K562 (cell line): ENCODE measurements around the gene MYO16. TPM values are rescaled to one million over a fixed set of nuclear protein-coding genes. Genes with fewer than 3 reads are reported as not detected.

Experiments
- BRF1 ChIP-seq: IDR thresholded peaks from 3 replicates; pipeline ENCODE4 v1.6.1; 2011; ENCODE audit warnings: borderline replicate concordance, mild to moderate bottlenecking; ENCODE audit not compliant: insufficient read length; ENCODE audit errors: extremely low read depth
- CEBPG ChIP-seq, 3 experiments: fragments of 200-800 bp in 1 of 3; sonication (Bioruptor generic) in 1 of 3; sonication (generic) in 1 of 3; formaldehyde crosslinking in 1 of 3; IDR thresholded peaks in 2 of 3; conservative IDR thresholded peaks in 1 of 3; 2 replicates each; pipeline versions ENCODE4 v1.6.1 to v1.8.0; 2016 to 2022; ENCODE audit warnings: missing compliant biosample characterization in 2 of 3, missing genetic modification characterization in 2 of 3, mild to moderate bottlenecking in 1 of 3, missing genetic modification reagents in 1 of 3
- FOXA3 ChIP-seq, 2 experiments: fragments of 450-650 bp in 1 of 2; sonication (generic) in 1 of 2; formaldehyde crosslinking; IDR thresholded peaks in 1 of 2; conservative IDR thresholded peaks in 1 of 2; 2 replicates each; pipeline versions ENCODE4 v1.4.0 to v1.8.0; 2020 to 2022; ENCODE audit warnings: mild to moderate bottlenecking in 2 of 2, missing genetic modification reagents in 1 of 2
- PURB ChIP-seq: sonication (generic); formaldehyde crosslinking; IDR thresholded peaks from 2 replicates; pipeline ENCODE4 v1.9.0; 2021; ENCODE audit warnings: low read depth, mild to moderate bottlenecking, missing genetic modification reagents
- RBM22 ChIP-seq: fragments of 200-400 bp; formaldehyde crosslinking; IDR thresholded peaks from 2 replicates; pipeline ENCODE4 v1.6.1; 2018; ENCODE audit warnings: low read length, low read depth; ENCODE audit not compliant: poor library complexity, severe bottlenecking
- STAG1 ChIP-seq: sonication (generic); formaldehyde crosslinking; IDR thresholded peaks from 2 replicates; pipeline ENCODE4 v1.5.0; 2020; ENCODE audit warnings: missing genetic modification reagents, borderline replicate concordance
- SUPT5H ChIP-seq: fragments of 450-650 bp; IDR thresholded peaks from 2 replicates; pipeline ENCODE4 v1.6.1; 2016
- ZNF175 ChIP-seq: fragments of 200-800 bp; sonication (Bioruptor generic); IDR thresholded peaks from 2 replicates; pipeline ENCODE4 v1.6.1; 2016; ENCODE audit warnings: low read depth, mild to moderate bottlenecking, missing genetic modification characterization, missing compliant biosample characterization
- ZNF695 ChIP-seq: fragments of 450-650 bp; formaldehyde crosslinking; IDR thresholded peaks from 2 replicates; pipeline ENCODE4 v1.4.0; 2020; ENCODE audit warnings: mild to moderate bottlenecking, moderate library complexity
- polyA plus RNA-seq, 8 experiments: library from polyadenylated mRNA; depleted of rRNA in 4 of 8; stranded (reverse) in 5 of 8; unstranded in 3 of 8; fragments of >200 nt; fragmentation: Nextera tagmentation in 2 of 8; fragmentation: Illumina TruSeq in 1 of 8; extraction: Ambion mirVana in 2 of 8; extraction: Trizol in 1 of 8; gene quantifications; 2 replicates each; pipeline versions ENCODE4 v1.2.1 to v1.2.3, GENCODE V29; 2011 to 2014; ENCODE audit warnings: inconsistent platforms in 1 of 8, missing spikeins in 1 of 8
- total RNA-seq, 7 experiments: library from RNA; depleted of rRNA in 6 of 7; stranded (reverse); fragments of >200 nt in 6 of 7; fragmentation: Illumina TruSeq in 2 of 7; extraction: Trizol in 2 of 7; gene quantifications; 2 replicates each; pipeline versions ENCODE4 v1.2.1 to v1.2.3, GENCODE V29; 2011 to 2021; ENCODE audit warnings: low replicate concordance in 1 of 7
- TF ChIP-seq, protein P1 (sequence below): sonication (generic); formaldehyde crosslinking; IDR thresholded peaks from 2 replicates; pipeline ENCODE4 v1.8.0; 2022; ENCODE audit warnings: mild to moderate bottlenecking, missing genetic modification reagents
- TF ChIP-seq, protein P2 (sequence below): fragments of 250-450 bp; sonication (Bioruptor Pico); IDR thresholded peaks from 2 replicates; pipeline ENCODE4 v1.8.0; 2022; ENCODE audit warnings: inconsistent platforms

MYO16 gene
- total and polyA plus RNA-seq, 9 of the 15 experiments (the other 6 are each of a cell fraction or from before 2014, with no cell fraction given): 4.3 to 45.7 (median 12.1) TPM

DNA sequence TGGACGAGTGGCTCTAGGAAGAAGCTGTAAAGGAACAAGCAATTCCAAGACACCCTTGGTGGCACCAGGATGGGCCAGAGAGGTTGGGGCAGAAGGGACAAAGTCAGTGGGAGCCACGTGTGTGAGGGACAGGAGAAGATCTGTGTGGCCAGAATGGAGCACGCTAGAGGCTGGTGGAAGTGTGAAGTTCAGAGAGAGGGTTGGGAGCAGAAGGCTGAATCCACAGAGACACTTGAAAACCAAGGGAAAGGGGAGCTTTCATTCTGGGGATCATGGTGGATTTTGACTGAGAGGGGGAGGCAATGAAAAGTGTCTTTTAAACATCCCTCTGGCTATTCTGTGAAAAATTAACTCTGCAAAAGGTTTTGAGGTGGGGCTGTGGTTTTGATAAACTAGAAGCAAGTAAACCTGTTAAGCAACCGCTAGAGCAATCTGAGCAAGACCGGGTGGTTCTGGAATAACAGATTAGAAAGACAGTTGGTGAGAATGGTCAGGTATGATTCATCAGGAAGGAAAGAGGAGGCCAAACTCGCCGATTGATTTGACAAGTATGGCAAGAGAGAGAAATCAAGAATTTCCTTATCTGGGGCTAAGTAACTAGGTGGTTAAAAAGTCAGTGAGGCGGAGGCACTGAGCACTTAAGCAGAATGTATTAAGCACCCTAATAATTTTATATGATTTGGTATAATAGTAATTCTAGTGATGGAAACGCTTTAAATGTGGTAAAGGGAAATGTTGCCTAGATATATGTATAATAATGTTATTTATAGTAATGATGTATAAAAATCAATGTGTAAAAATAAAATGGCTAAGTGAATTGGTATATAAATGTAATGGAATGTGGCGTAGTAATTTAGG lies 140.0 kb downstream of the MYO16 start (continued):
- TF ChIP-seq, protein P1, sequence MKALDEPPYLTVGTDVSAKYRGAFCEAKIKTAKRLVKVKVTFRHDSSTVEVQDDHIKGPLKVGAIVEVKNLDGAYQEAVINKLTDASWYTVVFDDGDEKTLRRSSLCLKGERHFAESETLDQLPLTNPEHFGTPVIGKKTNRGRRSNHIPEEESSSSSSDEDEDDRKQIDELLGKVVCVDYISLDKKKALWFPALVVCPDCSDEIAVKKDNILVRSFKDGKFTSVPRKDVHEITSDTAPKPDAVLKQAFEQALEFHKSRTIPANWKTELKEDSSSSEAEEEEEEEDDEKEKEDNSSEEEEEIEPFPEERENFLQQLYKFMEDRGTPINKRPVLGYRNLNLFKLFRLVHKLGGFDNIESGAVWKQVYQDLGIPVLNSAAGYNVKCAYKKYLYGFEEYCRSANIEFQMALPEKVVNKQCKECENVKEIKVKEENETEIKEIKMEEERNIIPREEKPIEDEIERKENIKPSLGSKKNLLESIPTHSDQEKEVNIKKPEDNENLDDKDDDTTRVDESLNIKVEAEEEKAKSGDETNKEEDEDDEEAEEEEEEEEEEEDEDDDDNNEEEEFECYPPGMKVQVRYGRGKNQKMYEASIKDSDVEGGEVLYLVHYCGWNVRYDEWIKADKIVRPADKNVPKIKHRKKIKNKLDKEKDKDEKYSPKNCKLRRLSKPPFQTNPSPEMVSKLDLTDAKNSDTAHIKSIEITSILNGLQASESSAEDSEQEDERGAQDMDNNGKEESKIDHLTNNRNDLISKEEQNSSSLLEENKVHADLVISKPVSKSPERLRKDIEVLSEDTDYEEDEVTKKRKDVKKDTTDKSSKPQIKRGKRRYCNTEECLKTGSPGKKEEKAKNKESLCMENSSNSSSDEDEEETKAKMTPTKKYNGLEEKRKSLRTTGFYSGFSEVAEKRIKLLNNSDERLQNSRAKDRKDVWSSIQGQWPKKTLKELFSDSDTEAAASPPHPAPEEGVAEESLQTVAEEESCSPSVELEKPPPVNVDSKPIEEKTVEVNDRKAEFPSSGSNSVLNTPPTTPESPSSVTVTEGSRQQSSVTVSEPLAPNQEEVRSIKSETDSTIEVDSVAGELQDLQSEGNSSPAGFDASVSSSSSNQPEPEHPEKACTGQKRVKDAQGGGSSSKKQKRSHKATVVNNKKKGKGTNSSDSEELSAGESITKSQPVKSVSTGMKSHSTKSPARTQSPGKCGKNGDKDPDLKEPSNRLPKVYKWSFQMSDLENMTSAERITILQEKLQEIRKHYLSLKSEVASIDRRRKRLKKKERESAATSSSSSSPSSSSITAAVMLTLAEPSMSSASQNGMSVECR (CRISPR knock-in tag): no peak
- no peak for TF ChIP-seq ZNF175
- TF ChIP-seq STAG1 (CRISPR knock-in tag): no peak
- TF ChIP-seq ZNF695: no peak
- TF ChIP-seq PURB (CRISPR knock-in tag): no peak
- TF ChIP-seq RBM22: no peak
- TF ChIP-seq BRF1: no peak
- no peak for TF ChIP-seq FOXA3 (CRISPR knock-in tag; conservative IDR thresholded peaks at IDR 0.05 in 1 of 2, IDR thresholded peaks at IDR 0.05 in 1 of 2)
- TF ChIP-seq SUPT5H: no peak
- TF ChIP-seq, protein P2, sequence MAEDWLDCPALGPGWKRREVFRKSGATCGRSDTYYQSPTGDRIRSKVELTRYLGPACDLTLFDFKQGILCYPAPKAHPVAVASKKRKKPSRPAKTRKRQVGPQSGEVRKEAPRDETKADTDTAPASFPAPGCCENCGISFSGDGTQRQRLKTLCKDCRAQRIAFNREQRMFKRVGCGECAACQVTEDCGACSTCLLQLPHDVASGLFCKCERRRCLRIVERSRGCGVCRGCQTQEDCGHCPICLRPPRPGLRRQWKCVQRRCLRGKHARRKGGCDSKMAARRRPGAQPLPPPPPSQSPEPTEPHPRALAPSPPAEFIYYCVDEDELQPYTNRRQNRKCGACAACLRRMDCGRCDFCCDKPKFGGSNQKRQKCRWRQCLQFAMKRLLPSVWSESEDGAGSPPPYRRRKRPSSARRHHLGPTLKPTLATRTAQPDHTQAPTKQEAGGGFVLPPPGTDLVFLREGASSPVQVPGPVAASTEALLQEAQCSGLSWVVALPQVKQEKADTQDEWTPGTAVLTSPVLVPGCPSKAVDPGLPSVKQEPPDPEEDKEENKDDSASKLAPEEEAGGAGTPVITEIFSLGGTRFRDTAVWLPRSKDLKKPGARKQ (CRISPR knock-in tag): no peak
- peak; percentile 86 for TF ChIP-seq CEBPG (CRISPR knock-in tag; IDR thresholded peaks at IDR 0.05)
- peak; percentile 54 to 87 for TF ChIP-seq CEBPG (tag; conservative IDR thresholded peaks at IDR 0.05 in 1 of 2, IDR thresholded peaks at IDR 0.05 in 1 of 2)
- TF ChIP-seq, all 486 proteins: peak for 114
